GM12892 (cell line): Measurements from ENCODE around the gene NDRG4.

Experiments used
- POLR2A ChIP-seq: IDR thresholded peaks from 2 replicates; pipeline ENCODE4 v1.6.1; 2011; ENCODE audit warnings: low read depth, low read length, control low read depth
- POLR2AphosphoS5 ChIP-seq: IDR thresholded peaks from 2 replicates; pipeline ENCODE4 v1.6.1; 2011; ENCODE audit warnings: low read depth, low read length, control low read depth
- TAF1 ChIP-seq: IDR thresholded peaks from 2 replicates; pipeline ENCODE4 v1.6.1; 2011; ENCODE audit warnings: low read depth, mild to moderate bottlenecking, control low read depth, low read length, borderline replicate concordance

- no peak for TF ChIP-seq POLR2A
- no peak for TF ChIP-seq POLR2AphosphoS5
- TF ChIP-seq TAF1 = no peak
Measured at GRCh38 chr16:58501242-58502131, 1.5 kb downstream of the NDRG4 start.
